Fibroblast of lung (primary cell): ENCODE measurements around the gene ZAR1L. TPM values are rescaled to one million over a fixed set of nuclear protein-coding genes. Genes with fewer than 3 reads are reported as not detected.
"Not testable (repeated sequence)": the region's sequence is repeated elsewhere in the genome, so short reads cannot be mapped to it uniquely, and the experiment has no call there.

ENCODE experiments used
- DNase-seq, 2 donors: peaks; one replicate each; pipeline versions ENCODE4 v3.0.0 to v3.0.0-alpha.2; 2010; ENCODE audit warnings: low read depth in 2 of 2
- H2AFZ ChIP-seq: 2 replicates; pipeline ENCODE4 v1.5.1; 2012; ENCODE audit warnings: low read length, control low read depth, inconsistent platforms
- H3K27ac ChIP-seq: 2 replicates; pipeline ENCODE4 v1.5.1; 2011; ENCODE audit warnings: low read length, control low read depth; ENCODE audit not compliant: insufficient read depth
- H3K27me3 ChIP-seq: 2 replicates; pipeline ENCODE4 v1.5.1; 2011; ENCODE audit warnings: mild to moderate bottlenecking, low read length; ENCODE audit not compliant: control insufficient read depth, insufficient read depth
- H3K36me3 ChIP-seq: 2 replicates; pipeline ENCODE4 v1.5.1; 2011; ENCODE audit warnings: low read length; ENCODE audit not compliant: control insufficient read depth, insufficient read depth
- H3K4me1 ChIP-seq: 2 replicates; pipeline ENCODE4 v1.5.1; 2011; ENCODE audit warnings: low read length; ENCODE audit not compliant: control insufficient read depth, insufficient read depth; ENCODE audit errors: extremely low read depth
- H3K4me2 ChIP-seq: 2 replicates; pipeline ENCODE4 v1.5.1; 2011; ENCODE audit warnings: low read length, control low read depth; ENCODE audit not compliant: insufficient read depth; ENCODE audit errors: extremely low read depth
- H3K4me3 ChIP-seq, 4 experiments: fragments of 200-600 bp in 1 of 4; sonication (generic) in 1 of 4; replicated peaks in 1 of 4; 2 replicates each; pipeline ENCODE4 v1.5.1; 2011 to 2016; ENCODE audit warnings: low read length in 4 of 4, low read depth in 3 of 4, mild to moderate bottlenecking in 3 of 4, control low read depth in 2 of 4, inconsistent platforms in 1 of 4, mixed read lengths in 1 of 4; ENCODE audit not compliant: insufficient read depth in 1 of 4; ENCODE audit errors: control extremely low read depth in 1 of 4
- H3K79me2 ChIP-seq: 2 replicates; pipeline ENCODE4 v1.5.1; 2012; ENCODE audit warnings: mild to moderate bottlenecking, low read length, inconsistent platforms; ENCODE audit not compliant: control insufficient read depth, insufficient read depth
- H3K9ac ChIP-seq: 2 replicates; pipeline ENCODE4 v1.5.1; 2011; ENCODE audit warnings: mild to moderate bottlenecking, low read length, control low read depth; ENCODE audit not compliant: insufficient read depth
- H3K9me3 ChIP-seq: 2 replicates; pipeline ENCODE4 v1.5.1; 2012; ENCODE audit warnings: low read depth, low read length; ENCODE audit not compliant: control insufficient read depth, insufficient read depth
- H4K20me1 ChIP-seq: 2 replicates; pipeline ENCODE4 v1.5.1; 2011; ENCODE audit warnings: low read length; ENCODE audit not compliant: control insufficient read depth, insufficient read depth; ENCODE audit errors: extremely low read depth
- EZH2 ChIP-seq: IDR thresholded peaks from 2 replicates; pipeline ENCODE4 v1.5.1; 2012; ENCODE audit warnings: low read length, control low read depth, mild to moderate bottlenecking; ENCODE audit errors: missing control alignments
- polyA plus RNA-seq, 2 donors: library from polyadenylated mRNA; depleted of rRNA in 1 of 2; stranded (reverse) in 1 of 2; unstranded in 1 of 2; fragments of >200 nt; gene quantifications; 2 replicates each; pipeline ENCODE4 v1.2.1, GENCODE V29; 2011 to 2012; ENCODE audit warnings: missing spikeins in 1 of 2
- total RNA-seq: library from RNA; depleted of rRNA; stranded (reverse); fragments of >200 nt; gene quantifications from 2 replicates; pipeline ENCODE4 v1.2.1, GENCODE V29; 2014
- TF ChIP-seq, protein P1 (sequence below), 2 donors: IDR thresholded peaks in 1 of 2; conservative IDR thresholded peaks in 1 of 2; 1 replicate in 1 of 2; 2 replicates in 1 of 2; pipeline ENCODE4 v1.5.1; 2011 to 2012; ENCODE audit warnings: low read length in 2 of 2, control low read depth in 1 of 2, inconsistent platforms in 1 of 2, low read depth in 1 of 2, mild to moderate bottlenecking in 1 of 2

Gene ZAR1L
- total and polyA plus RNA-seq, 2 donors (not counting 1 experiment from before 2014, with no cell fraction given) = not detected

DNA sequence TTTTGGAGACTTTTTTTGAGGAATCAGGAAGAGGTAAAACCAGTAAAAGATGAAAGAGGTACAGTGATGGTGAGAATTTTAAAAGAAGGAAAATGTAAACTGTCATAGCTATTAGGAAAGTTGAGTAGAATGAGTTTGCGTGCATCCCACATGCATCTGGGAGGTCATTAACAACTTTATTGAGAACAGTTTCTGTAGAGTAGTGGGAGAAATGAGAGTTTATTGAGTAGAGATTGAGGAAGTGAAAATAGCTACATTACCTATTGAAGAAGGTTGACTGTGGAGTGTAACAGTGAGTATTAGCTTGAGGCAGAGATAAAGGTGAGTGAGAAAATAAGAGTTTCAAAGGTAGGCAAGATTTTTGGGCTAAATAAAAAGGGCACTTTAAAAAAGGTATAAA is 38.9 kb upstream of the ZAR1L start:
- DNase-seq = no peak
- H3K36me3 ChIP-seq = no peaks in the 10 kb centered on the region
- H3K9ac ChIP-seq = no peak overlapping the region
- no peaks in the 10 kb centered on the region for H3K9me3 ChIP-seq
- no peaks in the 10 kb centered on the region for H3K4me1 ChIP-seq
- no peaks in the 10 kb centered on the region for H3K79me2 ChIP-seq
- TF ChIP-seq EZH2 = no peak
- TF ChIP-seq, protein P1, sequence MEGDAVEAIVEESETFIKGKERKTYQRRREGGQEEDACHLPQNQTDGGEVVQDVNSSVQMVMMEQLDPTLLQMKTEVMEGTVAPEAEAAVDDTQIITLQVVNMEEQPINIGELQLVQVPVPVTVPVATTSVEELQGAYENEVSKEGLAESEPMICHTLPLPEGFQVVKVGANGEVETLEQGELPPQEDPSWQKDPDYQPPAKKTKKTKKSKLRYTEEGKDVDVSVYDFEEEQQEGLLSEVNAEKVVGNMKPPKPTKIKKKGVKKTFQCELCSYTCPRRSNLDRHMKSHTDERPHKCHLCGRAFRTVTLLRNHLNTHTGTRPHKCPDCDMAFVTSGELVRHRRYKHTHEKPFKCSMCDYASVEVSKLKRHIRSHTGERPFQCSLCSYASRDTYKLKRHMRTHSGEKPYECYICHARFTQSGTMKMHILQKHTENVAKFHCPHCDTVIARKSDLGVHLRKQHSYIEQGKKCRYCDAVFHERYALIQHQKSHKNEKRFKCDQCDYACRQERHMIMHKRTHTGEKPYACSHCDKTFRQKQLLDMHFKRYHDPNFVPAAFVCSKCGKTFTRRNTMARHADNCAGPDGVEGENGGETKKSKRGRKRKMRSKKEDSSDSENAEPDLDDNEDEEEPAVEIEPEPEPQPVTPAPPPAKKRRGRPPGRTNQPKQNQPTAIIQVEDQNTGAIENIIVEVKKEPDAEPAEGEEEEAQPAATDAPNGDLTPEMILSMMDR (conservative IDR thresholded peaks at IDR 0.05 in 1 of 2, IDR thresholded peaks at IDR 0.05 in 1 of 2; ENCODE audit: low read depth in 1 of 2, low read length in 2 of 2) = no peak
- no peak overlapping the region for H3K27ac ChIP-seq
- no peak overlapping the region for H2AFZ ChIP-seq
- no peak overlapping the region for H3K4me2 ChIP-seq
- no peak overlapping the region for H3K4me3 ChIP-seq
- no peaks in the 10 kb centered on the region for H3K27me3 ChIP-seq
- H4K20me1 ChIP-seq = no peaks in the 10 kb centered on the region

- not testable (repeated sequence) for H4K20me1 ChIP-seq, H3K9me3 ChIP-seq, H3K4me3 ChIP-seq, H3K36me3 ChIP-seq, H2AFZ ChIP-seq, H3K27ac ChIP-seq, DNase-seq, H3K27me3 ChIP-seq, H3K4me1 ChIP-seq, H3K4me2 ChIP-seq, H3K9ac ChIP-seq, H3K79me2 ChIP-seq
Observed at GRCh38 chr13:32350839-32351441, 35.8 kb upstream of the ZAR1L start.

GRCh38 chr13:32347651-32348050 is 32.5 kb upstream of the ZAR1L start:
- no peaks in the 10 kb centered on the region for H4K20me1 ChIP-seq
- DNase-seq = no peak

More at GRCh38 chr13:32347651-32348050, 32.5 kb upstream of the ZAR1L start:
- no peaks in the 10 kb centered on the region for H3K79me2 ChIP-seq
- H3K9me3 ChIP-seq = no peaks in the 10 kb centered on the region
- no peaks in the 10 kb centered on the region for H3K4me1 ChIP-seq
- no peak overlapping the region for H3K9ac ChIP-seq
- no peak overlapping the region for H3K4me2 ChIP-seq
- H3K27me3 ChIP-seq = no peaks in the 10 kb centered on the region
- no peak overlapping the region for H2AFZ ChIP-seq
- no peak overlapping the region for H3K4me3 ChIP-seq
- H3K27ac ChIP-seq = no peak overlapping the region
- TF ChIP-seq, protein P1 (conservative IDR thresholded peaks at IDR 0.05 in 1 of 2, IDR thresholded peaks at IDR 0.05 in 1 of 2; ENCODE audit: low read depth in 1 of 2, low read length in 2 of 2) = no peak
- no peak for TF ChIP-seq EZH2
- no peaks in the 10 kb centered on the region for H3K36me3 ChIP-seq
